Thyroid gland (tissue), 4 donors: ENCODE data around the gene DOCK1. TPM values are rescaled to one million over a fixed set of nuclear protein-coding genes. Genes with fewer than 3 reads are reported as not detected.

ENCODE experiments used
- DNase-seq, 2 donors: peaks; one replicate each; pipeline ENCODE4 v3.0.0-alpha.2; 2019
- H3K27ac ChIP-seq, 3 donors: fragments of 200-600 bp; sonication (generic); 1 replicate in 2 of 3; 2 replicates in 1 of 3; pipeline ENCODE4 v1.5.1; 2016 to 2019; ENCODE audit warnings: mild to moderate bottlenecking in 1 of 3, moderate library complexity in 1 of 3
- H3K27me3 ChIP-seq: fragments of 200-600 bp; sonication (generic); one replicate; pipeline ENCODE4 v1.5.1; 2019
- H3K36me3 ChIP-seq, 2 donors: fragments of 200-600 bp; sonication (generic); one replicate each; pipeline ENCODE4 v1.5.1; 2016 to 2019
- H3K4me1 ChIP-seq, 2 donors: fragments of 200-600 bp; sonication (generic); one replicate each; pipeline ENCODE4 v1.5.1; 2017 to 2019
- H3K4me3 ChIP-seq, 3 donors: fragments of 200-600 bp; sonication (generic); replicated peaks in 1 of 3; 1 replicate in 2 of 3; 2 replicates in 1 of 3; pipeline ENCODE4 v1.5.1; 2016; ENCODE audit warnings: mild to moderate bottlenecking in 1 of 3
- H3K9me3 ChIP-seq: fragments of 200-600 bp; sonication (generic); one replicate; pipeline ENCODE4 v1.5.1; 2017
- POLR2A ChIP-seq, 2 donors: fragments of 450-650 bp; IDR thresholded peaks; one replicate each; pipeline ENCODE4 v1.6.1; 2017; ENCODE audit warnings: antibody characterized with exemption in 2 of 2, mild to moderate bottlenecking in 2 of 2, moderate library complexity in 1 of 2
- WGBS, 2 donors: methylation state at CpG; one replicate each; pipeline ENCODE4 v1.1.5; 2017; 5-methylcytosine and 5-hydroxymethylcytosine counted together
- intact Hi-C: fragments of 100-400 bp; cut with DNase I; formaldehyde crosslinking; loops from one replicate; pipeline ENCODE4 v1.15.1; 2023
- total RNA-seq, 4 donors: library from RNA; depleted of rRNA; stranded (reverse); fragments of >200 nt; gene quantifications; one replicate each; pipeline ENCODE4 v1.2.3, GENCODE V29; 2016
- TF ChIP-seq, protein P1 (sequence below), 6 experiments: fragments of 200-600 bp in 3 of 6; fragments of 450-650 bp in 3 of 6; sonication (generic) in 3 of 6; IDR thresholded peaks; one replicate each; pipeline ENCODE4 v1.5.1; 2016 to 2019; ENCODE audit warnings: antibody characterized with exemption in 6 of 6, mild to moderate bottlenecking in 2 of 6, inconsistent platforms in 1 of 6, moderate library complexity in 1 of 6

Gene DOCK1
- total RNA-seq, 4 donors from 2014 or later = 89.7 to 217 (median 112) TPM

DNA sequence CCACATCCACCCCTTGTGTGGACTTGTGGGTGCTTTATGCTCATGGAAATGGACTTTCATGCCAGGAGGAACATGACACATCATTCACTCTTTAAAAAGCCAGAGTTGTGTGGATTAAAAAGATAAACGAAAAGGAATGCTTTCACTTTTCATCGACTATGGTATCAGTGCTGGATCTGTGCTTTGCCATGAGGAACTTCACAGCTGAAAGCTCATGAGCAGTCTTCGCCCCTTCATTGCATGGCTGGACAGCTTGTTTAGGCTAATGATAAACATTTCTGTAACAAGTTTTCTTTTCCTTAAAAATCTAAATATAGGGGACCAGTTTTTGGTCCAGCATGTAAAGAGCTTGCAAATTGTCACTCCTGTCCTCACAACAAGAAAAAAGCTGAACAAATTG lies 470.2 kb downstream of the DOCK1 start:
- intact Hi-C loops = no loop called here
- H3K36me3 ChIP-seq = peaks cover 11 to 12% of the 10 kb centered on the region in 2 donors
- H3K4me1 ChIP-seq = no peaks in the 10 kb centered on the region
- no peak overlapping the region for H3K27ac ChIP-seq
- 72 to 94% methylated on average over 3 of the region's 3 CpGs for WGBS, 2 donors
- DNase-seq = no peak
- H3K27me3 ChIP-seq = no peaks in the 10 kb centered on the region
- H3K4me3 ChIP-seq = no peak overlapping the region
- no peak for TF ChIP-seq POLR2A (IDR thresholded peaks at IDR 0.05)
- TF ChIP-seq, protein P1, sequence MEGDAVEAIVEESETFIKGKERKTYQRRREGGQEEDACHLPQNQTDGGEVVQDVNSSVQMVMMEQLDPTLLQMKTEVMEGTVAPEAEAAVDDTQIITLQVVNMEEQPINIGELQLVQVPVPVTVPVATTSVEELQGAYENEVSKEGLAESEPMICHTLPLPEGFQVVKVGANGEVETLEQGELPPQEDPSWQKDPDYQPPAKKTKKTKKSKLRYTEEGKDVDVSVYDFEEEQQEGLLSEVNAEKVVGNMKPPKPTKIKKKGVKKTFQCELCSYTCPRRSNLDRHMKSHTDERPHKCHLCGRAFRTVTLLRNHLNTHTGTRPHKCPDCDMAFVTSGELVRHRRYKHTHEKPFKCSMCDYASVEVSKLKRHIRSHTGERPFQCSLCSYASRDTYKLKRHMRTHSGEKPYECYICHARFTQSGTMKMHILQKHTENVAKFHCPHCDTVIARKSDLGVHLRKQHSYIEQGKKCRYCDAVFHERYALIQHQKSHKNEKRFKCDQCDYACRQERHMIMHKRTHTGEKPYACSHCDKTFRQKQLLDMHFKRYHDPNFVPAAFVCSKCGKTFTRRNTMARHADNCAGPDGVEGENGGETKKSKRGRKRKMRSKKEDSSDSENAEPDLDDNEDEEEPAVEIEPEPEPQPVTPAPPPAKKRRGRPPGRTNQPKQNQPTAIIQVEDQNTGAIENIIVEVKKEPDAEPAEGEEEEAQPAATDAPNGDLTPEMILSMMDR (IDR thresholded peaks at IDR 0.05) = no peak
- no peaks in the 10 kb centered on the region for H3K9me3 ChIP-seq

DNA sequence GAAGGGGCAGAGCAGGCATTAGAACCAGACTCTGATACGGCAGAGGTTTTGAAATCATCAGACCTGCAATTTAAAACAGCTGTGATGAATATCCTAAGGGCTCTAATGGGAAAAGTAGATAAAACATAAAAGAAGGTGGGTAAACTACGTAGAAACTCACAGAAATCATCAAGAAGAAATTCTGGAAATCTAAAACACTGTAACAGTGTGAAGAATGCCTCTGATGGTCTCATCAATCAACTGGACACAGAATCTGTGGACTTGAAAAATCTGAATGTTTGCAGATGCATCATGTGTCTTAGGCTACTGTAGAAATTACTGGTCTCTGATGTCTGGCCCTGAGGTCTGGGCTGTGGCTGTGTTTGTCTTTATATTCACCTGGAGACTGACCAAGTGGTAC lies 470.8 kb downstream of the DOCK1 start:
- intact Hi-C loops = no loop called here
- Histone ChIP-seq H3K36me3 (peaks cover 11 to 12% of the 10 kb centered on the region in 2 donors), H3K4me1 (no peaks in the 10 kb centered on the region), H3K27ac (no peak overlapping the region), H3K9me3 (no peaks in the 10 kb centered on the region), H3K27me3 (no peaks in the 10 kb centered on the region), H3K4me3 (no peak overlapping the region)
- 92 to 98% methylated on average over 2 of the region's 2 CpGs for WGBS, 2 donors
- no peak for TF ChIP-seq POLR2A (IDR thresholded peaks at IDR 0.05)
- TF ChIP-seq, protein P1 (IDR thresholded peaks at IDR 0.05) = no peak
- DNase-seq = no peak

DNA sequence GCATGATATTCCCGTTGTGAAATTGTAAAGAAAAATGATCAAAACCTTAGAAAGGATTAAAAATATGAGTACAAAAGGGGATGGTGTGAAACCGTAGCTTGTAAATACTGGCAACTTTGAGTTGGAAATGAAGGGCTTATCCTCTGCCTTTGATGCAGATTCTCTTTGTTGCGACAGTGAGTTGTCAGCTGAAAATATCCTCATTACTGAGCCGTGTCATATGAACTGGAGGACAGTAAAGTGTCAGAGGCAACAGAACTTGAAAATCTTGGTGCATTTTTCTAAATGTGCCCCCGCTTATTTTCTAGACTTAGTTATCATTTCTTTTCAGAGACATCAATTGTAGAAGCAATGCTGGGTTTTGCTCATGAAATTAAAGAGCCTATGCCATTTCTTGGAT lies 473.4 kb downstream of the DOCK1 start:
- Histone ChIP-seq H3K27me3 (no peaks in the 10 kb centered on the region), H3K27ac (no peak overlapping the region), H3K4me1 (no peaks in the 10 kb centered on the region), H3K36me3 (peaks cover 15 to 21% of the 10 kb centered on the region in 2 donors), H3K9me3 (no peaks in the 10 kb centered on the region), H3K4me3 (no peak overlapping the region)
- no peak for DNase-seq
- TF ChIP-seq, protein P1 (IDR thresholded peaks at IDR 0.05) = no peak
- TF ChIP-seq POLR2A (IDR thresholded peaks at IDR 0.05) = no peak
- intact Hi-C loops = no loop called here
- 93 to 96% methylated on average over 5 of the region's 5 CpGs for WGBS, 2 donors

DNA sequence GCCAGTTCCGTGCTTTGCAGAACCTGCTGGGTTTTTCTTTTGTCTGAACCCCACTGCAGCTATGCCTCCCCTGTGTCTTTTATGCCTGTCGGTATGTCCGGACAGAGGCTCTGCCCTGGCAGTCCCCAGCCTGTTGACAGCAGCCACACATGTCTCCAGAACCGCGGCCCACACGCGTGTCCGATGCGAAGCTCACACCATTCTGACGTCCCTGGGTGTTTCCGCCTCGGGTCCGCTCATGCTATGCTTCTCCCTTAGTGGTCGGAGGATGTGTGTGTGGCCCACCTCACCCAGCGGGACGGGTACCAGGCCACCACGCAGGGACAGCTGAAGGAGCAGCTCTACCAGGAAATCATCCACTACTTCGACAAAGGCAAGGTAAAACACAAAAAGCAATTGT lies 479.3 kb downstream of the DOCK1 start:
- TF ChIP-seq POLR2A (IDR thresholded peaks at IDR 0.05) = no peak
- TF ChIP-seq, protein P1 (IDR thresholded peaks at IDR 0.05) = no peak
- H3K36me3 ChIP-seq = peaks cover 9 to 11% of the 10 kb centered on the region in 2 donors
- 89 to 92% methylated on average over 18 of the region's 18 CpGs for WGBS, 2 donors
- no peak for DNase-seq
- no peaks in the 10 kb centered on the region for H3K4me1 ChIP-seq
- H3K27ac ChIP-seq = no peak overlapping the region
- intact Hi-C loops = no loop called here
- H3K9me3 ChIP-seq = no peaks in the 10 kb centered on the region
- H3K27me3 ChIP-seq = no peaks in the 10 kb centered on the region
- H3K4me3 ChIP-seq = no peak overlapping the region

DNA sequence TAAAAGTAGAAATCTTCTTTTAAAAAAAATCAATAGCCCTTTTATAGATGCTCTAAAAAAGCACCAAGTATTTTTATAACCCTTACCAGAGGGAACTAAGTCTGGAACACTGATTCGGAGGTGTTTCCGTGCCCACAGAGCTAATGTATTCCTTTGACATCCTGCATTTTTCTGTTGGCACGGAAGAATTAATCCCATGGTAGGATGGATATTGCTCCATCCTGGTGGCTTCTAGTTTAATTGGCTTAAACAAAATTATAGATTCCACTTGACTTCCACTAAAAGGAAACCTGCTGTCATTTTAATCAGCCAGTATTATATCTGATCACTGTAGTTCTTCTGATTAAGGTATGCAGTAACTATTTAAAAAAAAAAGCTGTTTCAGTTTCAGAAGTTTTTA lies 479.8 kb downstream of the DOCK1 start:
- Histone ChIP-seq H3K9me3 (no peaks in the 10 kb centered on the region), H3K27me3 (no peaks in the 10 kb centered on the region), H3K36me3 (peaks cover 9 to 11% of the 10 kb centered on the region in 2 donors), H3K4me3 (no peak overlapping the region), H3K4me1 (no peaks in the 10 kb centered on the region), H3K27ac (no peak overlapping the region)
- no peak for TF ChIP-seq POLR2A (IDR thresholded peaks at IDR 0.05)
- TF ChIP-seq, protein P1 (IDR thresholded peaks at IDR 0.05) = no peak
- 89 to 91% methylated on average over 3 of the region's 3 CpGs for WGBS, 2 donors
- no peak for DNase-seq
- intact Hi-C loops = no loop called here
